ENCODE results near the gene DNAJC11.
"Not testable (repeated sequence)": the region's sequence is repeated elsewhere in the genome, so short reads cannot be mapped to it uniquely, and the experiment has no call there.

DNAJC11 gene

GRCh38 chr1:6666696-6667095, 34.9 kb downstream of the DNAJC11 start:
- H3K27me3 ChIP-seq (ENCODE audit: control insufficient read depth in 3 of 3, insufficient read depth in 3 of 3, low read depth in 1 of 3, low read length in 3 of 3) = no peaks in the 10 kb centered on the region
- no peak overlapping the region for H3K4me2 ChIP-seq (ENCODE audit: insufficient read depth, low read length, poor library complexity, severe bottlenecking)
- WGBS, 2 donors (ENCODE audit: extremely low coverage in 2 of 2, insufficient read length in 2 of 2, insufficient replicate concordance in 1 of 2) = no CpG with 5 or more reads among the region's 5 CpGs
- no peak overlapping the region for H3K18ac ChIP-seq (ENCODE audit: low read length)
- H2BK120ac ChIP-seq (ENCODE audit: low read depth, low read length) = no peak overlapping the region
- H2AK5ac ChIP-seq (ENCODE audit: low read depth, low read length) = no peak overlapping the region
- H3K23ac ChIP-seq (ENCODE audit: low read depth, low read length, poor library complexity) = no peak overlapping the region
- DNase-seq (ENCODE audit: low spot score) = no peak
- H2BK12ac ChIP-seq (ENCODE audit: low read length) = no peak overlapping the region
- no peaks in the 10 kb centered on the region for H3K4me1 ChIP-seq (ENCODE audit: control insufficient read depth in 2 of 2, insufficient read depth in 1 of 2, low read depth in 1 of 2, low read length in 2 of 2)
- H3K9me3 ChIP-seq (replicated peaks in 1 of 2; ENCODE audit: control insufficient read depth in 2 of 2, insufficient read depth in 1 of 2, low read depth in 1 of 2, low read length in 2 of 2) = peaks cover 2 to 3% of the 10 kb centered on the region in 2 donors
- no peak overlapping the region for H3K4ac ChIP-seq (ENCODE audit: low read length)
- no peak overlapping the region for H4K8ac ChIP-seq (ENCODE audit: low read depth, low read length)
- no peak overlapping the region for H2BK5ac ChIP-seq (ENCODE audit: low read length)
- H3K36me3 ChIP-seq (replicated peaks in 1 of 2; ENCODE audit: control insufficient read depth in 2 of 2, insufficient read depth in 2 of 2, low read length in 2 of 2) = peaks cover 15 to 59% of the 10 kb centered on the region in 2 donors
- no peak overlapping the region for H4K91ac ChIP-seq (ENCODE audit: low read depth, low read length, poor library complexity)
- peaks cover 4% of the 10 kb centered on the region for H3K79me1 ChIP-seq (ENCODE audit: low read depth, low read length)
- H3K4me3 ChIP-seq (ENCODE audit: low read length in 2 of 2) = no peak overlapping the region
- no peak overlapping the region for H3K9ac ChIP-seq (ENCODE audit: low read depth, low read length, poor library complexity)
- no peak overlapping the region for H3K14ac ChIP-seq (ENCODE audit: low read length)
- H2BK15ac ChIP-seq (ENCODE audit: low read length) = no peak overlapping the region
- no peak overlapping the region for H3K27ac ChIP-seq (replicated peaks; ENCODE audit: low read length)
- no peak overlapping the region for H2AFZ ChIP-seq (ENCODE audit: low read length)

- H2BK120ac ChIP-seq (ENCODE audit: low read depth, low read length); H3K18ac ChIP-seq (ENCODE audit: low read length); H4K8ac ChIP-seq (ENCODE audit: low read depth, low read length); H3K27ac ChIP-seq (replicated peaks; ENCODE audit: low read length); H3K14ac ChIP-seq (ENCODE audit: low read length); H3K79me1 ChIP-seq (ENCODE audit: low read depth, low read length); H3K4me3 ChIP-seq (ENCODE audit: low read length in 2 of 2); H2BK15ac ChIP-seq (ENCODE audit: low read length); H3K23ac ChIP-seq (ENCODE audit: low read depth, low read length, poor library complexity); H3K4me2 ChIP-seq (ENCODE audit: insufficient read depth, low read length, poor library complexity, severe bottlenecking); H3K4ac ChIP-seq (ENCODE audit: low read length); H4K91ac ChIP-seq (ENCODE audit: low read depth, low read length, poor library complexity); H3K27me3 ChIP-seq (ENCODE audit: control insufficient read depth in 3 of 3, insufficient read depth in 3 of 3, low read depth in 1 of 3, low read length in 3 of 3); H2BK5ac ChIP-seq (ENCODE audit: low read length); DNase-seq (ENCODE audit: low spot score); H2AFZ ChIP-seq (ENCODE audit: low read length); H2AK5ac ChIP-seq (ENCODE audit: low read depth, low read length); H2BK12ac ChIP-seq (ENCODE audit: low read length); H3K9ac ChIP-seq (ENCODE audit: low read depth, low read length, poor library complexity); H3K9me3 ChIP-seq (replicated peaks in 1 of 2; ENCODE audit: control insufficient read depth in 2 of 2, insufficient read depth in 1 of 2, low read depth in 1 of 2, low read length in 2 of 2); H3K4me1 ChIP-seq (ENCODE audit: control insufficient read depth in 2 of 2, insufficient read depth in 1 of 2, low read depth in 1 of 2, low read length in 2 of 2): not testable (repeated sequence)
- H3K36me3 ChIP-seq (replicated peaks in 1 of 2; ENCODE audit: control insufficient read depth in 2 of 2, insufficient read depth in 2 of 2, low read length in 2 of 2) = peaks cover 15 to 45% of the 10 kb centered on the region in 2 donors
- WGBS, 2 donors (ENCODE audit: extremely low coverage in 2 of 2, insufficient read length in 2 of 2, insufficient replicate concordance in 1 of 2) = no CpG with 5 or more reads among the region's 7 CpGs
Observed at GRCh38 chr1:6662468-6662867, 39.1 kb downstream of the DNAJC11 start.

GRCh38 chr1:6660415-6661049, 41.1 kb downstream of the DNAJC11 start:
- Histone ChIP-seq H3K9ac (ENCODE audit: low read depth, low read length, poor library complexity) (no peak overlapping the region), H3K18ac (ENCODE audit: low read length) (no peak overlapping the region), H3K14ac (ENCODE audit: low read length) (no peak overlapping the region), H3K4me3 (ENCODE audit: low read length in 2 of 2) (no peak overlapping the region), H3K27ac (replicated peaks; ENCODE audit: low read length) (no peak overlapping the region), H3K9me3 (replicated peaks in 1 of 2; ENCODE audit: control insufficient read depth in 2 of 2, insufficient read depth in 1 of 2, low read depth in 1 of 2, low read length in 2 of 2) (no peaks in the 10 kb centered on the region), H3K79me1 (ENCODE audit: low read depth, low read length) (peaks cover 7% of the 10 kb centered on the region), H2BK12ac (ENCODE audit: low read length) (no peak overlapping the region), H3K27me3 (ENCODE audit: control insufficient read depth in 3 of 3, insufficient read depth in 3 of 3, low read depth in 1 of 3, low read length in 3 of 3) (no peaks in the 10 kb centered on the region), H3K36me3 (replicated peaks in 1 of 2; ENCODE audit: control insufficient read depth in 2 of 2, insufficient read depth in 2 of 2, low read length in 2 of 2) (peaks cover 5 to 28% of the 10 kb centered on the region in 2 donors), H2AFZ (ENCODE audit: low read length) (no peak overlapping the region), H3K4me2 (ENCODE audit: insufficient read depth, low read length, poor library complexity, severe bottlenecking) (no peak overlapping the region), H2BK120ac (ENCODE audit: low read depth, low read length) (no peak overlapping the region), H2BK5ac (ENCODE audit: low read length) (no peak overlapping the region), H3K23ac (ENCODE audit: low read depth, low read length, poor library complexity) (no peak overlapping the region), H2AK5ac (ENCODE audit: low read depth, low read length) (no peak overlapping the region), H3K4ac (ENCODE audit: low read length) (no peak overlapping the region), H4K8ac (ENCODE audit: low read depth, low read length) (no peak overlapping the region), H3K4me1 (ENCODE audit: control insufficient read depth in 2 of 2, insufficient read depth in 1 of 2, low read depth in 1 of 2, low read length in 2 of 2) (peaks cover 0 to 3% of the 10 kb centered on the region in 2 donors), H4K91ac (ENCODE audit: low read depth, low read length, poor library complexity) (no peak overlapping the region), H2BK15ac (ENCODE audit: low read length) (no peak overlapping the region)
- no peak for DNase-seq (ENCODE audit: low spot score)
- WGBS, 2 donors (ENCODE audit: extremely low coverage in 2 of 2, insufficient read length in 2 of 2, insufficient replicate concordance in 1 of 2) = 100% methylated on average over 2 of the region's 7 CpGs; no CpG with 5 or more reads in 1 of the 2 donors

GRCh38 chr1:6658359-6659060, 43.1 kb downstream of the DNAJC11 start:
- Histone ChIP-seq H3K4me3 (ENCODE audit: low read length in 2 of 2) (no peak overlapping the region), H3K4me1 (ENCODE audit: control insufficient read depth in 2 of 2, insufficient read depth in 1 of 2, low read depth in 1 of 2, low read length in 2 of 2) (peaks cover 0 to 3% of the 10 kb centered on the region in 2 donors), H3K4ac (ENCODE audit: low read length) (no peak overlapping the region), H3K27ac (replicated peaks; ENCODE audit: low read length) (no peak overlapping the region), H3K14ac (ENCODE audit: low read length) (no peak overlapping the region), H3K4me2 (ENCODE audit: insufficient read depth, low read length, poor library complexity, severe bottlenecking) (no peak overlapping the region), H4K91ac (ENCODE audit: low read depth, low read length, poor library complexity) (no peak overlapping the region), H2AFZ (ENCODE audit: low read length) (no peak overlapping the region), H3K79me1 (ENCODE audit: low read depth, low read length) (peaks cover 4% of the 10 kb centered on the region), H2AK5ac (ENCODE audit: low read depth, low read length) (no peak overlapping the region), H3K18ac (ENCODE audit: low read length) (no peak overlapping the region), H3K23ac (ENCODE audit: low read depth, low read length, poor library complexity) (no peak overlapping the region), H3K27me3 (ENCODE audit: control insufficient read depth in 3 of 3, insufficient read depth in 3 of 3, low read depth in 1 of 3, low read length in 3 of 3) (no peaks in the 10 kb centered on the region), H2BK5ac (ENCODE audit: low read length) (no peak overlapping the region), H3K36me3 (replicated peaks in 1 of 2; ENCODE audit: control insufficient read depth in 2 of 2, insufficient read depth in 2 of 2, low read length in 2 of 2) (peaks cover 9 to 32% of the 10 kb centered on the region in 2 donors), H4K8ac (ENCODE audit: low read depth, low read length) (no peak overlapping the region), H3K9me3 (replicated peaks in 1 of 2; ENCODE audit: control insufficient read depth in 2 of 2, insufficient read depth in 1 of 2, low read depth in 1 of 2, low read length in 2 of 2) (no peaks in the 10 kb centered on the region), H2BK15ac (ENCODE audit: low read length) (no peak overlapping the region), H2BK12ac (ENCODE audit: low read length) (no peak overlapping the region), H2BK120ac (ENCODE audit: low read depth, low read length) (no peak overlapping the region), H3K9ac (ENCODE audit: low read depth, low read length, poor library complexity) (no peak overlapping the region)
- no CpG with 5 or more reads among the region's 5 CpGs for WGBS, 2 donors (ENCODE audit: extremely low coverage in 2 of 2, insufficient read length in 2 of 2, insufficient replicate concordance in 1 of 2)
- DNase-seq (ENCODE audit: low spot score) = no peak

Measured in neuronal stem cell (in vitro differentiated cells).